ENCODE measurements around the gene CHD1L.
"Not testable (repeated sequence)": the region's sequence is repeated elsewhere in the genome, so short reads cannot be mapped to it uniquely, and the experiment has no call there.

Gene CHD1L

DNA sequence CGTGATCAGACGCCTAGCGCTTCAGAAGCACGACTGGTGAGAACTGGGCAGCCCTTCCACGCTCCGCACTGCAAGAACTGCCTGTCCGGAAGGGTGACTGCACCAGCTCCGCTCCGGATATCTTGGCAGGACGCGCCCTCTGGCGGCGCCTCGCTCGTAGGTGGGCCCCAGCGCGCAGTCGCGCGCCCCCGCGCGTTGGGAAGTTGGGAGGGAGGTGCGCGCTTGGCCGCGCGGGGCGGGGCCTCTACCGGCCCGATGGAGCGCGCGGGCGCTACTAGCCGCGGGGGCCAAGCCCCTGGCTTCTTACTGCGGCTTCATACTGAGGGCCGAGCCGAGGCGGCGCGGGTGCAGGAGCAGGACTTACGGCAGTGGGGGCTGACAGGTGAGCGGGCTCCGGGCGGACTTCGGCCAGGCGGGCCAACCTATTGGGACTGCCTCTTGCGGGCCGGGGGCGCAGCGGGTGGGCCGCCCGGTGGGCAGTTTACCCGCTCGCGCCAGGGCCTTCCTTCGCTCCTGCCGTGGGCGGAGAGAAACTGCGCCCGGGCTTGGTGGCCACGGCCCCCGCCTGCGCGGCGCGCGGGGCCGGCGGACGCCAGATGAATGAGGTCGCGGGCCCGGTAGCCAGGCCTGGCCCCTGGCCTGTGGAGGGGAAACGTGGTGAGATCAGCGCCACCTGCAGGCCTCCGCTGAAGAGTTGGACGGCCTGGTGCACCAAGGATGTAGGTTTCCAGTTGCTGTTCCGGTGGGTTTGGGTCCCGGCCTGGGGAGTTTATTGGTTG, at the start of gene CHD1L:
Gene CHD1L, plus strand, starts transcription at position 236 of the 779 bp plus-strand sequence. Its CDS starts 20 bp downstream, at position 256.
- DNase-seq = peak; percentile 69

DNA sequence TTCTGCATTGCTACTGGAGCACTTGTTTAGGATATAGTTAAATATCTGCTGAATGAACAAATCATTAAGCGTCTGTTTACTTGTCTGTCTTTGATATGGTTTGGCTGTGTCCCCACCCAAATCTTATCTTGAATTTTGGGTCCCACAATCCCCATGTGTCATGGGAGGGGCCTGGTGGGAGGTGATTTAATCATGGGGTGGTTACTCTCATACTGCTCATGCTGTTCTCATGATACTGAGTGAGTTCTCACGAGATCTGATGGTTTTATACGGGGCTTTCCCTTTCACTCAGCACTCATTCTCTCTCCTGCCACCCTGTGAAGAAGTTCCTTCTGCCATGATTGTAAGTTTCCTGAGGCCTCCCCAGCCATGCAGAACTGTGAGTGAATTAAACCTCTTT, 45.2 kb upstream of the CHD1L start:
- DNase-seq = not testable (repeated sequence)

DNA sequence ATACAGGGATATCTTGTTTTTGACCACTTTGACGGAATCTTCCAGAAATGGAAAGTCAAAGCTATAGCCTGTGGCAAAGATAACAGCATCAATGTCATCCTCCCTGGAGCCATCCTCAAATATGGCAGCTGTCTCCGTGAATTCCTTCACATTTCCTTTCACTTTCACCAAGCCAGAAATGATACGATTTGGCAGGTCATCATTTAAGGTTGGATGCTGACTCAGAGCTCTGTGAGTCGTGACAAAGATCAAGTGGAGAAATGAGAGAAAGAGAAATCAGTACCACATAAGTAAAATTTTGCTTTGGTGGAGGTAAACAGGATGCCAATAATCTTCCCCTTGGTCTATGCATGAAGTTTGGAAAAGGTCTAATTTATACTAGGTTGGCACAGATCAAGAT, 41.2 kb upstream of the CHD1L start:
- no peak for DNase-seq

DNA sequence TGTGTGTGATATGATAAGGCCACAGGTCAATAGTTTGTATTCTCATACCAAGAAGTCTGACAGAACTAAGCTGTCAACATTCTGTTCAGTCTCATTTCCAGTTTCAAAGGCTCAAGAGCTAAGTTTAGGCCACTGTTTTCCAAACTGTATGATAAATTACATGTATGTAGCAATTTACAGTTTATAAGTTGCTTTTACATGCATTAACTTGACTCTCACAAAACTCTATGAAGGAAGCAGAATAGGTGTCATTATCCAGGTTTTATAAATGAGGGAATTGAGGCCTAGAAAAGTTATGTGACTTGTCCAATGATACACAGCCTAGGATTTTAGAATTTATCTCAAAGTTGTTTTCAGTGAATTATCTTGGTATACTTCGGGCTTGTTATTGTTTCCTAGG, 40.7 kb upstream of the CHD1L start:
- DNase-seq = no peak

DNA sequence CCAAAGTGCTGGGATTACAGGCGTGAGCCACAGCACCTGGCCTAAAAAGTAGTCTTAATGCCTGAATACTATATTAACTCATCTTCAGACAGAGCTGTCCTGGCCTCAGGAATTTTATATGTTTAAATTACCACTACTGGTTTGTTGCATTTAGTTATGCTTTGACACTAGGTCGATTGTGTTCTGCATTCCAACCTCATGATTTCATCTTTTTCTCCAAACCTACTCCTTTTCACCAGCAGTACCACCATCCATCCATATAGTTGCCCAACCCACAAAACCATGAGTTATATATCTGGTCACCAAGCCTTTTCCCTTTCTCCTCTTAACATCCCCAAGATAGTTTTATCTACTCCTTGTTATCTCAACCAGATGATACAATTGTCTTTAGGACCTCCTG, 39.9 kb upstream of the CHD1L start:
- no peak for DNase-seq

DNA sequence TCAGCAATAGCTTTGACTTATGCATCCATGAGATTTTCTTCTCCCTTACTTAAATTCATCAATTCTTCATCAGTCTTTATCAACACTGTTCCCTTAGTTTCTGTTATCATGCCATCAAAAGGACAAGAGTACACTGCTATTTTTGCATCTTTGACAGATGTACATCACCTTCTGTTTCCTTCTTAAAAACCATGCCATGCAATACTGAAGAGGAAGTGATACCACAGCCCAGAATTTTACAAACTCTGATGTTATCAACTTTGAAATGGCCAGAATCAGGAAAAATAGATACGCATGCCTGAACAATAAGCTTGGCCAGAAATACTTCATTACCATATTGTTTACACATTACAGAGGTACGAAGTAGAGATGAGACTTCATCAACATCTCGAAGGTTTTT, 38.4 kb upstream of the CHD1L start:
- DNase-seq = no peak

DNA sequence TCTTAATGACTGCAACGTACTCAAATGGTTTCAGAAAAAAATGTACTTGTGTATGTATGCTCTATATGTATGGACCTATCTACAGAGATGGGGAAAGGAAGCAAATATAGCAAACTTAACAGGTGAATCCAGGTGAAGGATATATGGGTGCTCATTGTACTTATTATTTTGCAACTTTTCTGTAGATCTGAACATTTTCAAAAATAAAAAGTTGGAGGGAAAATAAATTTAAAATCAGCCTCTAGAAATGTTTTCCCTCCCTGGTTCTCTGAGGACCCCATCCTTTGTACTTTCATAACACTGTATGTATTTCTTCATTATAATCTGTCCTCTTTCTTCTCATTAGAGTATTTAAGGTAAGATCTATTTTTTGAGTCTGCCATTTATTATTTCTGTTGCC, 35.3 kb upstream of the CHD1L start:
- DNase-seq = no peak

DNA sequence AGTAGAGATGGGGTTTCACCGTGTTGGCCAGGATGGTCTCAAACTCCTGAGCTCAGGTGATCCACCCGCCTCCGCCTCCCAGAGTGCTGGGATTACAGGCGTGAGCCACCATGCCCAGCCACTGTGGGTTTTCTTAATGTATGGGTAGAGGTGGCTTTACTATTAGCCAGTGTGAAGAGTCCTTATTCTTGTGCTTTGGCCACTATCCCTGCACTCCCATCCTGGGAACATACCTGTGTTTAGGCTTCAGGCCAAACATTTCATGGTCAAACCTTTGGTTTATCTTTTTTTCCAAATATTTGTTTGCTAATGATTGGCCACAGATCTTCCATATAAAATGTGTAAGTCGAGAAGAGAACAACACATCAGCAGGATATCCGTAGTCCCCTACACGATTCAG, 33.9 kb upstream of the CHD1L start:
- DNase-seq = no peak

DNA sequence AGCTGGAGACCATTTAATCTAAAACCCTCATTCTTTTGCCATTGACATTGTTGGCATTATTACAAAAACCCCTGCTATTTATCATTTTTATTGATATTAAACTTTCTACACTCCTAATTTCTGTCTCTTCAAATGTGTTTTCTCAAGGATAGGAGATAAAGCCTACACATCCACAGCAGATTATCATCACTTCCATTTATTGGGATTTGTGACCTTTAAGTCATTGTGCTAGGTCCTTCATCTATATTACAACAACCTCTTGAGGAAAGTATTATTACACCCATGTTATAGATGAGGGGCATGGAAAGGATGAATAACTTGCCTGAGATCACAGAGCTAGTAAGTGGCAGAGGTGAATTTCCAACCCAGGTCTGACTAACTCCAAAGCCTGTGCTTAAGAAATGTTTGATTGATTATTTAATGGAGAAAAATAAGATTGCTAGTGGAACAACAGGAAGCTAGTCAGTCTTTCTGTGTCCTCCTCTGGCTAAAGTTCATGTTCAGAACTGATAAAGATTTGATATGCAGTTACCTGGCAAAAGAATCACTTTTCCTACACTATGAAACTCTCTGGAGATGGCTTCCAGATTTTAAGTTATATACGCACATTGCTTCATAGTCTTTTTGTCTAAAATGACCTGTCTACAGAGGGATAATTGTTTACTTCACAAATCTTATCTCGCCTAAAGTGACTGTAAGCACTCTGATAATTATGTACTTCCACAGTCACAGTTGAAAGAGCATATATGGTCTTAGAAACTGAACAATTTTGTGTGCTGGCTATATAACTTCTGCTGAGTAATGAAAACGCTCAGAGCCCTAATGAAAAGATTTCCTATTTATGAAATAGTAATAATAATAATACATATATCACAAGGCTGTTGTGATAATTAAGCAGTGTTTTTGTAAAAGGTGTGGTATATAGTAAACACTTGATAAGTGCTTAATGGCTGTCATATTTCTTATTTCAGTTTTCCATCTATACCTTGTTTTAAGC, 32.4 kb upstream of the CHD1L start:
- no peak for DNase-seq

DNA sequence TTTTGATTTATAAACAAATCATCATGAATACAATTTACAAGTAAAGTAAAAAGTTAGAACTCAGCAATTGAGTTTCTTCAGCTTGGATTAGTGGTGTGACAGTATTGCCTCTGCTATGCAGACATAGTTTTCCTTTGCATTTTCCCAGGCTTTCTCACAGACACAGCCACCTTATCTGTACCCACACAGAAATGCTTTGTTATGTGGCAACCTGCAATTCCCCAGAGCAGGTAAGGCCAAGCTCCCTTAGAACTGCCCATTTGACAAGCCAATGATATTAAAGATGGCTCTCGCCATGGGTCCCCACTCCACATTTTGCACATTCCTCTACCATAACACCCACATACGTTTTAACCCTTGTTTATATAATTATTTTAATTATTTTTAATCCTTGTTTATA, 31.5 kb upstream of the CHD1L start:
- DNase-seq = no peak

DNA sequence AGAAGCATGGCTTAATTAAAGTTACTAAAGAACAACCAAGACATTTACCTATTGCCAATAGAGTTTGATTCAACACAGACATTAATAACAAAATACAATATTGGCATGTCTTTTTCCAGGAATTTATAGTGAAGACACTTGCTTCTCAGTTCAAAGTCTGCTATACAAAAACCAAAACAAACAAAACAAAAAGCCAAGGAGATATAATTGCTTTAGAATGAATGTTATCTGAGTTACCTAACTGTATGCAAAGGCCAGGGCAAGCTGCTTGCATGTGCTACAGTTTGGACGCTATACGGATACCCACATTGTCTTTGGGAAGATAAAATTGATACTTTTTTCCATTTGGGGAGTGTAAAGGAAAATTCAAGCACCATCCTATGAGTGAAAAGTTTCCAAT, 30.9 kb upstream of the CHD1L start:
- DNase-seq = no peak

DNA sequence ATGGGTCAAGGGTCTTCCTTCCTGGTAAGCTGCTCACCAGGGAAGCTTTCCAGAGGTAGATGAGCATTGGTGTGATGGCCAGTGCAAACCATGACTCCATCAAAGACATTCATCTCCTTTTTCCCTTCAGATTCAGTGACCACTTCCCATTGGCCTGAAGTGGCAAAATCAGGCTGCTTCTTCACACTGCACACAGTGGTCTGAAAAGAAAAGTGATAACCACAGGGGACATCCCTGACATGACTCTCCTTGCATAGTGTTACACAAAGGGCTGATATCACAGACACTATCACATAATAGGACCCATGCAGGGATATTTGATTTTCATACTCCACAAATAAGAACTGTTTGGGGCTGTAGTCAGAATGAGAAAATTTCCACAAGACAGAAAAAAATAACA, 29.2 kb upstream of the CHD1L start:
- no peak for DNase-seq

DNA sequence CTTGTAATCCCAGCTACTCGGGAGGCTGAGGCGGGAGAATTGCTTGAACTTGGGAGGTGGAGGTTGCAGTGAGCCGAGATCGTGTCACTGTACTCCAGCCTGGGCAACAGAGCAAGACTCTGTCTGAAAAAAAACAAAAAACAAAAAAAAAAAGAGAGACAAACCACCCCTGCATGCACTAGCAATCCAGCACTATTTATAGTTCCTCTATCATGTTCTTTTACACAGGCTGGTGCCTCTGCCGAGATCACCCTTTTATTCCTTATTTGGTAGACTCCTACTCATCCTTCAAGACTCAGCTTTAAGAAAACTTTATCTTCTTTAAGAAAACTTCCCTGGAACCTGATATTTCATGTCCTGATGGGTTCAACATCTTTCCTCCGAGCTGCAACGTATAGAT, 28.2 kb upstream of the CHD1L start:
- no peak for DNase-seq

DNA sequence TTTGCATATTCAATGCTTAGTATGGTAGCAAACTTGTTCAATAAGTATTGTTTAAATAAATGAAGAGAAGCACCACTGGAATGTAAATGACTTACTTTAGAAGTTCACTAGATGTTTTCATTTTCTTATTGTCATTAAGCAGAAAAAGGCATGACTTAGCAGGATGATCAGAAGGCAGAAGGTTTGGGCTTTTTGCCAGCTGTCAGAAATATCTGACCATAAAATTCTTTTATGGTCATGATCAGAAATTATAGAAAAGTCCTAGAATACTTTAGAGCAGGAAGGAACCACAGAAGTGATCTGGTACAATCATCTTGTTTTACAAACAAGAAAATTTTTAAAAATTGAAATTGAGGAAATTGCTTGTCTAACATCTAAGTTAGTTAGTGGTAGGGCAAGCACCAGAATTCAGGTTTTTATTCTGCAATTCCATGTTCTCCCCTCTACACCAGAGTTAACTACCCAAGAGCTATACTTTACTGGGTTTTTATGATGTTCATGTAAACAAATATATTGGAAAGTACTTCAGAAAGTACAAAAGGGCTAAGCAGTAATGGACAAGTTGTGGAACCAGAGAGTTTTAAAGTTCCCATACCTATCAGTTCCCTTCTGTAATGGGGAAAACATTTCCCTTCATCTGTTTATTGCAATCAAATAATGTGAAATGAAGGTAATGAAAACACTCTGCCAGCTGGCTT, 27.5 kb upstream of the CHD1L start:
- DNase-seq = no peak

DNA sequence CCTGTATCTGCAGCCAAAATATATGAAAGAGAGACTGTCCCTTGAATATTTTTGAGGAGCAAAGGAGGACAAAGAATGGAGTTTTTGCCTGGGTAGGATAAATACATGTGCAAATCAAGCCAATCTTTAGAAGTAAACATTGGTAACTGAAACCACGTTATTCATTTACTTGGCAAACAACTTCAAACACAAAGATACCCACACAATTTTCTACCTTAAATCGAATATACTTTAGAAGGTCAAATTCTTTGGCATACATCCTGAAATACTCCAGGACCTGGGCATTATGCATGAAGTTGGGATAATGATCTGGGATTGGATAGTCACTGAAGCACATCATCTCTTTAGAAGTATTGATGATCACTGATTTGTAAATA, 27.0 kb upstream of the CHD1L start:
- no peak for DNase-seq

DNA sequence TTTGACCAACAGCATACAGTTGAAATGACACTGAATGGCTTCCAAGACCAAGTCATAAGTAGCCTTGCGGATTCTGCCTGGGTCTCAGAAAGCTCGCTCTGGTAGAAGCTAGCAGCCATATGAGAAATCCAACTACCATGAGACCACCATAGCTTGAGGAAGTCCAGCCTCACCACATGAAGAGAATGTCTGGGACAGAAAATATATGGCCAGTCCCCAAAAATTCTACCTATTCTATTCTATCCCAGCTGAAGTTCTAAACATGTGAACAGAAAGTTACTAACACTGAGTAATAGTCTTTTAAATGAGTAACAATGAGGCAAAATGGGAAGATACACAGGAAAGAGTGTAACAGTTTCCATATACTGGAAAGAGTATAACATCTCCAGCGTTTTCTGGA, 26.4 kb upstream of the CHD1L start:
- no peak for DNase-seq

DNA sequence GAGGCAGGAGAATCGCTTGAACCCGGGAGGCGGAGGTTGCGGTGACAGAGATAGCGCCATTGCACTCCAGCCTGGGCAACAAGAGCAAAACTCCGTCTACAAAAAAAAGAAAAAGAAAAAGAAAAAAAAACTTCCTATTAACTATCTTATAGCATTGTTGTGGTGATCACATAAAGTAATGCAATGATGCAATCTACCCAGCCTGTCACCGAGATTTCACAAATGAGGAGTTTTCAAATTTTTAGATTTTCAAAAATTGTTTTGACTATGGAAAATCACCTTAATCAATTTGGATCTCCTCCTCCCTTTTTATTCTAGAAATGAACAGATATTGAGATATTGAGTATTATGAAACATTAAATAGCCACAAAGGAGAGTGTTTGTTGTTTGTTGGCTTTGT, 25.3 kb upstream of the CHD1L start:
- no peak for DNase-seq

DNA sequence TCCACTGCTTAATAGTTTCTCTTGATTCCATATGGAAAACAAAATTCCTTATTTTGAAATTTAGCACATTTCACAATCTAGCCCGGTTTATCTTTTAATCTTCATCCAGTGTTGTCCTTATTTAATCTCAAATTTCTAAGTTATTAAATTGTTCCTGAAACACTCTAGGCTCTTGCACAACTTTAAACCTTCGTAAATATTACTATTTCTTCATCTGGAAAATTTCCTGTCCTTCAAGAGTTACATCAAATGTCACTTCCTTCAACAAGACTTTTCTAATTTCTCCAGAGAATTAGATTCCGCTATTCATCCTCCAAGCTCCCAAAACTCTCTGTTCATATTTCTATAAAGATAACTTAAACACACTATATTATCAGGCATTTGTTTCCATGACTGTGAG, 23.9 kb upstream of the CHD1L start:
- DNase-seq = no peak

DNA sequence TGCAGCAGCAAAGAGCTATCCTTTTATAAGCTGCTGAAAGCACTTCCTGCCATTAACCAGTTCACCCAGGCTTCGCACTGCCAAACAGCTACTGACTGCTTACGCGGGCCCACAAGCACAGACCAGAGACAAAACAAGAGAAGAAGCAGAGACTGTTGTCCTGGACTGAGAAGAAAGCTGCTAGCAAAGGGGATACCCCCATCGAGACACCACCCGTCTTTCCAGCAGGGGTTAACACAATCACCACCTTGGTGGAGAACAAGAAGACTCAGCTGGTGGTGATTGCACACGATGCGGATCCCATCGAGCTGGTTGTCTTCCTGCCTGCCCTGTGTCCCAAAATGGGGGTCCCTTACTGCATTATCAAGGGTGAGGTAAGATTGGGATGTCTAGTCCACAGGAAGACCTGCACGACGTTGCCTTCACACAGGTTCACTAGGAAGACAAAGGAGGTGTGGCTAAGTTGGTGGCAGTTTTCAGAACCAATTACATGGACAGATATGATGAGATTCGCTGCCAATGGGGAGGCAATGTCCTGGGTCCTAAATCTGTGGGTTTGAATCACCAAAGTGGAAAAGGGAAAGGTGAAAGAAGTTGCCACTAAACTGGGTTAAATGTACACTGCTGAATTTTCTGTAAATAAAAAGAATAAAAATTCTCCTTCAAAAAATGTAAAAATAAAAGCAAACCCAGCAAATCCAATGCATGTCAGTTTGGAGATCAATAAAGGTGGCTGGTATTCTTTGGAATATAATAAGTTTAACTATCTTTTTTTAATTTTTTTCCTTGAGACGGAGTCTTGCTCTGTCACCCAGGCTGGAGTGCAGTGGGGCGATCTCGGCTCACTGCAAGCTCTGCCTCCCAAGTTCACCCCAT, 18.5 kb upstream of the CHD1L start:
- DNase-seq = no peak

DNA sequence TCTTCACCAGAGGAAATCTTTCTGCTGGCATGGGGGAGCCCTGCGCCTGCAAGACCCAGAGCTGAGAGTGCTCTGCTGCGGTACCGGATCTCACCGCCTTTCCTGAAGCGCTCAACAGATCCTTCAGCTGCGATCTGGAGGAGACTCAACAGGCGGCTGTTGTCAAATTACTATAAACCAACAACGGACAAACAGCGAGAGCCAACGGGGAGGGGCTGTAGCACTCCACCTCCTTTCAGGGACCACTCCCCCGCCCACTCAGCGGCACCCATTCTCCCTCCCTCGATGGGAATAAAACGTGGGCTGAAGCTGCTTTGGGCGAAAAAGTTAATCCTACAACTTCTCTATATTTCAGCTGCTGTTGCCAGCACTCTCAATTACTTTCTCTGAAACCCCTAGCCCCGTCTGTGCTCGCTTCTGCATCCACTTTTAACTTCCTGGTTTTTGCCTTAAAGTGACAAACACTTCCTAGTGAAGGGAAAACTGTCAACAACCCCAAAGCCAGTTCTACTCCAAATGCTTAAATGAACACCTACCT, 17.2 kb upstream of the CHD1L start, which contains the start of gene FMO5:
Gene FMO5, minus strand, starts transcription at position 147 of the 538 bp plus-strand sequence. CDS start 310 bp downstream, outside the sequence.
- DNase-seq = no peak

DNA sequence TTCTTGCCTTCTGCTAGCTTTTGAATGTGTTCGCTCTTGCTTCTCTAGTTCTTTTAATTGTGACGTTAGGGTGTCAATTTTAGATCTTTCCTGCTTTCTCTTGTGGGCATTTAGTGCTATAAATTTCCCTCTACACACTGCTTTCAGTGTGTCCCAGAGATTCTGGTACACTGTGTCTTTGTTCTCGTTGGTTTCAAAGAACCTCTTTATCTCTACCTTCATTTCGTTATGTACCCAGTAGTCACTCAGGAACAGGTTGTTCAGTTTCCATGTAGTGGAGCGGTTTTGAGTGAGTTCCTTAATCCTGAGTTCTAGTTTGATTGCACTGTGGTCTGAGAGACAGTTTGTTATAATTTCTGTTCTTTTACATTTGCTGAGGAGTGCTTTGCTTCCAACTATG, 11.5 kb upstream of the CHD1L start:
- not testable (repeated sequence) for DNase-seq

DNA sequence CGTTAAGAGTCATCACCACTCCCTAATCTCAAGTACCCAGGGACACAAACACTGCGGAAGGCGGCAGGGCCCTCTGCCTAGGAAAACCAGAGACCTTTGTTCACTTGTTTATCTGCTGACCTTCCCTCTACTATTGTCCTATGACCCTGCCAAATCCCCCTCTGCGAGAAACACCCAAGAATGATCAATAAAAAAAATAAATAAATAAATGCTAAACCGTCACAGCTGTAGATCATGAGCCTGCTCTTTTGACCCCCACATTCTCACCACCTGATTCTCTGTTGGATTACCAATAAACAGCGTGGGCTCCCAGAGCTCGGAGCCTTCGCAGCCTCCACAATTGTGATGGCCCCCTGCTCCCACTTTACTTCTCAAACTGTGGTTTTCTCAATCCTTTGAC, 8.6 kb upstream of the CHD1L start:
- DNase-seq = not testable (repeated sequence)

All from GOT3 (cell line).